AML-193 (cell line): ENCODE measurements around the gene QRFP.

Experiments used
- DNase-seq, 2 experiments: peaks; one replicate each; lab custom pipeline; 2025; lab: John Stamatoyannopoulos, UW

Gene QRFP

GRCh38 chr9:130933114-130934046, 36.8 kb upstream of the QRFP start:
- DNase-seq, result no peak

- DNase-seq, result no peak
Measured at GRCh38 chr9:130932255-130933079, 35.9 kb upstream of the QRFP start.

- DNase-seq, result no peak
Measured at GRCh38 chr9:130931508-130932254, 35.1 kb upstream of the QRFP start.

- no peak for DNase-seq
Measured at GRCh38 chr9:130930804-130931349, 34.3 kb upstream of the QRFP start.

- no peak for DNase-seq
Measured at GRCh38 chr9:130930132-130930803, 33.7 kb upstream of the QRFP start.

- no peak for DNase-seq
Measured at GRCh38 chr9:130929571-130930038, 33.0 kb upstream of the QRFP start.

GRCh38 chr9:130927995-130928900, 31.6 kb upstream of the QRFP start:
- DNase-seq, result no peak

GRCh38 chr9:130927338-130927737, 30.7 kb upstream of the QRFP start:
- DNase-seq, result no peak

GRCh38 chr9:130925050-130925678, 28.6 kb upstream of the QRFP start:
- DNase-seq, result no peak

- no peak for DNase-seq
Measured at GRCh38 chr9:130924448-130924788, 27.8 kb upstream of the QRFP start.

GRCh38 chr9:130923611-130924447, 27.2 kb upstream of the QRFP start:
- DNase-seq, result no peak

GRCh38 chr9:130922893-130923610, 26.4 kb upstream of the QRFP start:
- no peak for DNase-seq

GRCh38 chr9:130921989-130922892, 25.6 kb upstream of the QRFP start:
- DNase-seq, result no peak

GRCh38 chr9:130921300-130921988, 24.8 kb upstream of the QRFP start:
- no peak for DNase-seq

- no peak for DNase-seq
Measured at GRCh38 chr9:130920762-130921299, 24.2 kb upstream of the QRFP start.

GRCh38 chr9:130920233-130920632, 23.6 kb upstream of the QRFP start:
- DNase-seq, result no peak
